ENCODE measurements around the gene ARHGEF38.
"Not testable (repeated sequence)": the region's sequence is repeated elsewhere in the genome, so short reads cannot be mapped to it uniquely, and the experiment has no call there.

The ARHGEF38 gene

GRCh38 chr4:105659190-105659589 lies 106.8 kb downstream of the ARHGEF38 start:
- no peak for DNase-seq

DNA sequence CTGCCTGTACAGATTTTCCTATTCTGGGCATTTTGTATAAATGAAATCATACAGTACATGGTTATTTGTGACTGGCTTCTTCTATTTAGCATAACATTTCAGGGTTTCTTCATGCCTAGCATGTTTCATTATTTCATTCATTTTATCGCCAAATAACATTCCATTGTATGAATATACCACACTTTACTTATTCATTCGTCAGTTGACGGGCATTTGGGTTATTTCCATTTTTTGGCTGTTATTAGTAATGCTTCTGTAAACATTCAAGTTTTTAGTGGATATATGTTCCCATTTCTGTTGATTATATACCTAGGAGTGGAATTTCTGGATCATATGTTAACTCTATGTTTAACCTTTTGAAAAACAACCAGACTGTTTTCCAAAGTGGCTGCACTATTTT lies 108.6 kb downstream of the ARHGEF38 start:
- no peak for DNase-seq

- DNase-seq = no peak
Measured at GRCh38 chr4:105662935-105663675, 110.7 kb downstream of the ARHGEF38 start.

DNA sequence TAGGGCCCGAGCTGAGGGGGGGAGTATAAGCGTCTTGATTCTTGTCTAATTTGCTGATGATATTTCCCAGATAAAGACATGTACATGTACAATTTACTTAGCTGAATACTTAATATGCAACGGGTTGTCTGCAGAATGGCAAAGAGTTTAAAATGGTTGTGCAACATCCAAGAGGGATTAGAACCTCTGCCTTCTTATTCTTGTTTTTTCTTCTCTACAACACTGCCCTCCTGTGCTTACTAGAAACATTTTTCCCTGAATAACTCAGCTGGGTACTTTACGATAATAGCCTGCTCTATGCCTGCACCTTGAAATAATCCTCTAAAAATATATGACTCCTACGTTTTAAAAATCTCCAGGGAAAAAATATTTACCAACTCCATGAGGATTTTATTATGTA lies 114.3 kb downstream of the ARHGEF38 start:
- DNase-seq = no peak

DNA sequence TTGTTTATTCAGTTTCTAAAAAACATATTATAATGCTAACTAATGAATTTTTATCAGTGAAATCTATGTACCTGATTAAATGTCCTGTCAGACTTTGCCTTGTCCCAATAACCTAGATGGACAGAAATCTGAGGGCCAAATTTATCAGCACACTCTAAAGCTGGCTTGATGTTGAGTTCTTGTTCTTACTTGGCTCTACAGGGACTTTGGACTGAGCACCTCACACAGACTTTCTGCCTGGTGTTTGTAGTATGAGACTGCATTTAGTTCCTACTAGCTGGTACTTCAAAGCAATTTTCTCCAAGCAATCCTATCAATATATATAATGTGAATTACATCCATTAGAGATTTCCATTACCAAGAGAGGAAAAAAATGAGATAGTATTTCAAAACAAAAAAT lies 118.3 kb downstream of the ARHGEF38 start:
- no peak for DNase-seq

DNA sequence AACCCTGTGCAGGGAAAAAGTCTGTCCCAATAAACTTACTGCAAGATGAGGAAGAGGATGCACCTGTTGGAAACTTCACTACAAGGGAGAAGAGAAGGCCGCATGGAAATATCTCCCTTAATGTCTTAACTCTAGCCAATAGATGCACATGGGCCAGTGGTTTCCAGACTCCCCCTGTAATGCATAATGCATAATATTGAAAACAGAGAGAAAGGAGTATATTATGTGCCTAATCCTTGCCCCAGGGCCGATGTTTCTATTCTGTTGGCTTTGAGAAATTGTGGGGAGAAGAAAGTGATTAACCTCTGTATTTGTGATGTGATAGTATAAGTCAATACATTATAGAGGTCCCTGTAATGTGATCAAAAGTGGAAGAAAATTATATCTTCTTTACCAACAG lies 118.9 kb downstream of the ARHGEF38 start:
- no peak for DNase-seq

DNA sequence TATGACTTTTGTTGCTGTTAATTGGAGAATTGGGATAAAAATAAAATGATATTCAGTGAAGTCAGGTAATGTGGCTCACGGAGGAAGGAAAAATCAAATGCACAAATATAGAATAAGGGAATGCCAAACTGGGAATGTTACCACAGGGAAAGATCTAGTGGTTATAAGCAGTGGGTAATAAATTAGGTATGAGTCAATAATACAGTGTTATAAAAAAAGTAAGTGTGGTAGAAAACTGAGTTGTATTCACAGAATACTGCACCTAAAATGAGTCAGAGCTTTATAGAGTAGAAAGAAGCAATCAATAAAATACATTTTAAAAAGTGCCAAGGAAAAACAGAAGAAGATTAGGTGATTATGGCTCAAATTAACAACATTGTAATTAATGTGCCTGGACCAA lies 121.6 kb downstream of the ARHGEF38 start:
- no peak for DNase-seq

GRCh38 chr4:105677709-105678108 lies 125.3 kb downstream of the ARHGEF38 start:
- DNase-seq = no peak

DNA sequence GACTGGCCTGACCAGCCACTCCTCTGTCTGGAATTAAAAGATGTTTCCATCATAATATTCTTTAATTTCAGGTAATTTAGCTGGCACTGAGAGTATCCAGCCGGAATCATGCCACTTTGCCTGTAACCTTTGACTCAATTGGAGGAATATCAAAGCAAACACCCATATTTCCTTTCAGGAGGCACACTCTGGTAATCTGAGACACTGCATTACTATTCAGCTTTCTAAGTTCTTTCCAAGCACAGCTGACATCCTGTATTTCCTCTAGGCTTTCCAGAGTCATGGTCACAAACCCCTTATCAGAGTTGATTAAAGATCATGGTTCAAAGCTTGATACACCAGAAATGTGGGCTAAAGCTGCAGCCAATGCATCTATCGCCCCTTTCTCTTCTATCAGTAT lies 126.8 kb downstream of the ARHGEF38 start:
- DNase-seq = no peak

DNA sequence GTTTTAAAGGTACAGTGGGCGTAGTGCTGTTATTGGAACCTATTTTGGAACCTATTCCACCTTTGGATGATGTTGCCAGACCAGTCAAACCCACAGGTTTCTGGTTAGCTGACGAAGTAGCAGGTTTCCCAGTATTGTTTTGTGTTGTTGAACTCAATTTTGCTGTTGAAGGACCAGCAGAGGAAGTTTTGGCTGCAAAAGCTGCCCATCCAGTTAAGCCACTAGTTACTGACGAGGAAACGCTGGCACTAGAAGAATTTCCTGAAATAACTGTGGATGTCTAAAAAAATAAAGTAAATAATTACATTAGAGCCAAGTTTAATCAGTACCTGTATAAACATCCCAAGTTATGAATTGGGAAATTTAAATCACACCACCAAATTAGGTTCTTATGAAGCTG lies 130.6 kb downstream of the ARHGEF38 start:
- DNase-seq = no peak

- DNase-seq = no peak
Measured at GRCh38 chr4:105686571-105686970, 134.2 kb downstream of the ARHGEF38 start.

DNA sequence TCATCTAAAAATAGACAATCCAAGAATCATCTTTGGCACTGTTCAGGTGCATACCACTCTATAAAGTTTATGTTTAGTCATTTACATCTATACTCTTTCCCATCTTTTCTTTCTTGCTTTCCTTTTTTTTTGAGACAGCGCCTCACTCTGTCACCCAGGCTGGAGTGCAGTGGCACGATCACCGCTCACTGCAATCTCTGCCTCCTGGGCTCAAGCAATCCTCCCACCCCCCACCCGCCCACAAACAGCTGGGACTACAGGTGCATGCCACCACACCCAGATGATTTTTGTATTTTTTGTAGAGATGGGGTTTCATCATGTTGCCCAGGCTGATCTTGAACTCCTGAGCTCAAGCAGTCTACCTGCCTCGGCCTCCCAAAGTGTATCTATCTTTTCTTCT lies 142.4 kb downstream of the ARHGEF38 start:
- not testable (repeated sequence) for DNase-seq

GRCh38 chr4:105695832-105696231 lies 143.4 kb downstream of the ARHGEF38 start:
- DNase-seq = not testable (repeated sequence)

DNA sequence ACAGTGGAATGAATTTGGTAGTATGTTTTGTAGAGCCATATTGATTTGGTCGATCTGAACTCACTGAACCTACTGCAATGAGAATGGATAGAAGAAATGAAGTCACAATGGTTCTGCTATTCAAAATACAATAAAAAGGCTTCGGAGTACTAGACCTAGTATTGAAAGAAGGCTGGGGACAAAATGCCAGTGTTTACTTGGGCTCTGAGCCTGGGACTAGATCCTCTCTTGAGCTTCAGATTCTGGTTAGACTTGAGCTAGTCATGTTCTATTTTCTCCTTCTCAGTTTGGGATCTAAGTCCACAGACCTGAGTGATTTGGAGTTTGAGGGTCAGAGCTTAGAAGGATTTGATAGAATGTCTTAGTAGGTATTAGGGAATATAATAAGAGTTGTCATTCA lies 146.2 kb downstream of the ARHGEF38 start:
- DNase-seq = no peak

- no peak for DNase-seq
Measured at GRCh38 chr4:105707782-105708180, 155.4 kb downstream of the ARHGEF38 start.

GRCh38 chr4:105708181-105709080 lies 156.0 kb downstream of the ARHGEF38 start, which contains the start of the genes GSTCD and INTS12:
TSS of gene GSTCD (plus strand) at chr4:105708784. CDS start at chr4:105717614, 8,830 bp downstream.
TSS of gene INTS12 (minus strand) at chr4:105708689. CDS start at chr4:105700005, 8,684 bp downstream.
- DNase-seq = peak; percentile 85

DNA sequence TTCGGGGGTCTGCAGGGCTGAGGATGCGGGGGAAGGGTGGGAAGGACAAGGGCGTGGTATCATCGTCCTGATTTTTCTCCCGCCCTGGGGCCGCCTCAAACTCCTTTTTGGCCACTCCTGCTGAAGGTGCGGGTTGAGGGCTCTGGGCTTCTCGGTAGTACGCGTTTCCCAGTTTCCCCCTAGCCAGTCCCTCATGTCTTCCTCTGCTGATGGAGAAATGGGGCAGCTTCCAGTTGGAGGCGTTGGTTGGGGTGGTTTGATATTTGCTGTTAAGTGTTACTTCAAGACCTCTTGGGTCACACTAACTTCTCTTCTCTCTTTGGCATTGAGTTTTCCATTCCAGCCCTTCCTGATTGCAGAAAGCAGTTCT lies 156.6 kb downstream of the ARHGEF38 start:
- no peak for DNase-seq

DNA sequence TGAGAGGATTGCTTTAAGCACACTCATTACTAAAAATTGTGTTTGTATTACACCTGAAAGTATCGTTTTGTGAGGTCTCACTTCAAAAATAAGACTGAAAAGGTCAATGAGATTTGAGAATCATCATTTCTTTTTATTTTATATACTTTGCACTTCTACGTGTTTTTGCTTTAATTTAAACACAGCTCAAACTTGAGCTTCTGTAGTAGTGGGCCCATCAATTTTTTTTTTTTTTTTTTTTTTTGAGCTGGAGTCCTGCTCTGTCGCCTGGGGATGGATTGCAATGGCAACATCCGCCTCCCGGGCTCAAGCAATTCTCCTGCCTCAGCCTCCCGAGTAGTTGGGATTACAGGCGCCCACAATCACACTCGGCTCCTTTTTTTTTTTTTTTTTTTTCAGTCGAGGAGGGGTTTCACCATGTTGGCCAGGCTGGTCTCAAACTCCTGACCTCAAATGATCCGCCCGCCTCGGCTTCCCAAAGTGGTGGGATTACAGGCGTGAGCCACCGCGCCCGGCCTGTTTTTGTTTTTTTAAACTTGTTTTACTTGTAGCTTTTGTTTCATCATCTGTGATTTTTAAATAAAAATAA lies 157.7 kb downstream of the ARHGEF38 start:
- no peak for DNase-seq

DNA sequence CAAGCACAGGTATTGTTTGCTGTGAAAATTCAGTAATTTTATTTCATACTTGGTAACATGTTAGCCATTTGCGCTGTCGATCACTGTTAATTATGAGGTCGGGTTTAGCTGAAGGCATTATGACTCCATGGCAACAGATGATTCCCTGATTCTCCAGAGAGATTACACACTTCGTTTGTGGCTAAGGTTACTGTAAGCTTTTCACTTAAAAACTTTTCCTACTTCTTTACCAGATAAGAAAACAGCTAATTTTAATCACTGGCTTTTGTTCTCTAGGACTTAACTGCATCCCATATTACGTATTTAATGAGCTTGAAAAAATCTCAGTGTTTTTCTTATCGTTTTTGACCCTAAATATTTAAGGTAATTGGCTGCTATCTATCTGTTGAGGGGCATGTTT lies 158.3 kb downstream of the ARHGEF38 start:
- no peak for DNase-seq

DNA sequence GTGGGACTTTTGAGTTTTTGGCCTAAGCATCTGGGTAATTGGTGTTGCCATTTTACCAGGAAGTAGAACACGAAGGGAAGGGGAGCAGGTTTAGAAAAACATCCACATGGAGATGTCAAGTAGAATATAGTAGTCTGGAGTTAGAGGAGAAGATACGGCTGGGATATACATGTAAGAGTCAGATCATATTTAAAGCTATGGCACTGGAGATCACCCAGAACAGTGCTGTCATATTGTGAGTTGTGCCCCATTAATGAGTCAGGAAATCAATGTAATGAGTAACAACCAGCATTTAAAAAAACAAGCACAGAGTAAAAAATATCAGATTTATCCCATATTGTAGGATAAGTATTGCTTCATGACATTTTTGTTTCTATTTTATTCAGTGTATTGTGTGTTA lies 160.3 kb downstream of the ARHGEF38 start:
- DNase-seq = no peak

DNA sequence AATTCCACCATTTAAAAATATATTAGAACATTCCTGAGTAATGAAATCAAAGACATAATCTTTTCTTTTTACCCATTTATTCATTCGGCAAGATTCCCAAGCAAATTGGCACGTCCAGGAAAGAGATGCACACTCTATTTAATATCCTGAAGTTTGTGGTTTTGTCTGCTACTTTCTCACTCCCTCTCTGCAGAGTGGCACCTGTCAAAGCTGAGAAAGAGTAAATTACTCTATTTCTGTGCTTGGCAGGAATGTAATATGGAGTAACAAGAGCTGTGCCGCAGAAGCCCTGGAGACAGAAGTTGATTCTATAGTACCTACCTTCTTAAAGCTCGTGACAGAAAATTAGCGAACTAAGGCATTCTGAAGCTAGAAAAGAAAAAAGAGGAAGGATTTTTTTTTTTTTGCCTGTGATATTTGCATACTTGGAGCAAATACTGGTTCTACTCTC lies 161.7 kb downstream of the ARHGEF38 start:
- no peak for DNase-seq

GRCh38 chr4:105714932-105715331 lies 162.5 kb downstream of the ARHGEF38 start:
- DNase-seq = no peak

DNA sequence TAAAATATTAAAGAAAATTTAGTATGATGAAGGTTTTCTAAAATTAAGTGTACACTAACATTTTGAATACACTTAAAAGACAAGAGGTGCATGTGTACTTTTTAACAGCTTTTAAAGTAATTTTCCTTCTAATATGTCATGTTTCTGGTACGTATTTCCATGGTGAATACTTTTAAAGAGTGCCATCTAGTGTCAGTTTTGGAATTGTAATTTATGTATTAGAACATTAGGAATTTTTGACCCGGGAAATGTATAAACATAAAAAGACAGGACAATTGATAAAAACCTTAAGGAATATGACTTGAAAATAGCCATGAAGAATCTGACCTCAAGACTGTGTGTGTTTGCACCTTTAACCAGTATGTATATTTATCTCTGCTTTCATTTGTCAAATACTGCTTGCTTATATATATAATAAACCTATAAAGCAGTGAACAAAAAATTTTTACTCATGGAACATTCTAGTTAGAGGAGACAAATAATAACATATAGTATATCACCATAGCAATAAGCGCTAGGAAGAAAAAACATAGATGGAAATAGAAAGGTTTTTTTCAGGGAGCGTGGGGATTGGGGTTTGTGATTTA lies 163.4 kb downstream of the ARHGEF38 start:
- no peak for DNase-seq
